HUES48 (cell line): ENCODE results near the gene APBA2.

Experiments used
- H3K27ac ChIP-seq: one replicate; pipeline ENCODE4 v1.7.0; 2013; ENCODE audit warnings: low read depth, low read length, inconsistent platforms
- H3K27me3 ChIP-seq: 2 replicates; pipeline ENCODE4 v1.6.1; 2013; ENCODE audit warnings: mild to moderate bottlenecking, low read length; ENCODE audit not compliant: control insufficient read depth, insufficient read depth
- H3K36me3 ChIP-seq: 2 replicates; pipeline ENCODE4 v1.6.1; 2013; ENCODE audit warnings: low read length; ENCODE audit not compliant: control insufficient read depth, insufficient read depth
- H3K4me1 ChIP-seq: 2 replicates; pipeline ENCODE4 v1.6.1; 2013; ENCODE audit warnings: mild to moderate bottlenecking, low read length; ENCODE audit not compliant: control insufficient read depth, insufficient read depth
- H3K4me3 ChIP-seq: 2 replicates; pipeline ENCODE4 v1.5.1; 2013; ENCODE audit warnings: mild to moderate bottlenecking, low read depth, low read length
- H3K9ac ChIP-seq: 2 replicates; pipeline ENCODE4 v1.6.1; 2013; ENCODE audit warnings: mild to moderate bottlenecking, low read depth, low read length, moderate library complexity
- H3K9me3 ChIP-seq: 2 replicates; pipeline ENCODE4 v1.6.1; 2013; ENCODE audit warnings: low read length; ENCODE audit not compliant: control insufficient read depth, insufficient read depth

APBA2 gene

DNA sequence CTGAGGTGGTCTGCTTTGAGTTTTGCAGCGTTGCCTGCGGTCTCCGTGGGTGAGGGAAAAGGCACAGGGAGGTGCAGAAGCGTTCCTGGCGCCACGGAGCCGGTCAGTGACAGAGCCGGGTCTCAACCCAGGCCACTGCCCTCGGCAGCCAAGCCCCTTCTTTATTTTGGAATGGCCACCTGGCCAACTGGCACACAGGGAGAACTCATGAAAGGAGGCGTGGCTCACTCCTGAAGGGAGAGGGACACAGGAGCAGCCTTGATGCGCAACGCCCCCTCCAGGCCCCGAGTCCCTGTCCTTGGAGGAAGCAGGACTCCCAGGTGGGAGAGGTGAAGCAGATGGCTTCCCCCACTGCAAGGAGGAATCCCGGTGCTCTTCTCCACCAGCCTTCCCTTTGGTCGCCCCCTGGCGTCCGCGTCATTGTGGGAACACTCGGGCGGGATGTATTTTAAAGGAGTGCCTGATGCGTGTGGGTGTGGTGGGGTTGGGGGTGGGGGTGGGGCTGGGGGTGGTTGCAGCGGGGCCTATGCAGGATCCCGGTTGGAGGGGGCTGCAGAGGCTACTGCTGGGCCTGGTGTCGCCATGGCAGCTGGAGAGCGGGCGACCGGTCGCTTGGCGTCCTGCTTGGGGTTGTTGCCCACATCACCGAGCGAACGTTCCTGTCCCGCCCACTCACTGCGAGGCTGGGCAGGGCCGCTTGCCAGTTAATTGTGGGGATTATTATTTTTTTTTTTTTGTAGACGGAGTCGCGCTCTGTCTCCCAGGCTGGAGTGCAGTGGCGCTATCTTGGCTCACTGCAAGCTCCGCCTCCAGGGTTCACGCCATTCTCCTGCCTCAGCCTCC lies 32.6 kb downstream of the APBA2 start:
- Histone ChIP-seq H3K27ac (no peak overlapping the region), H3K36me3 (no peaks in the 10 kb centered on the region), H3K9ac (no peak overlapping the region), H3K27me3 (no peaks in the 10 kb centered on the region), H3K9me3 (no peaks in the 10 kb centered on the region), H3K4me3 (peak overlapping the region; percentile 45), H3K4me1 (peaks cover 7% of the 10 kb centered on the region)

DNA sequence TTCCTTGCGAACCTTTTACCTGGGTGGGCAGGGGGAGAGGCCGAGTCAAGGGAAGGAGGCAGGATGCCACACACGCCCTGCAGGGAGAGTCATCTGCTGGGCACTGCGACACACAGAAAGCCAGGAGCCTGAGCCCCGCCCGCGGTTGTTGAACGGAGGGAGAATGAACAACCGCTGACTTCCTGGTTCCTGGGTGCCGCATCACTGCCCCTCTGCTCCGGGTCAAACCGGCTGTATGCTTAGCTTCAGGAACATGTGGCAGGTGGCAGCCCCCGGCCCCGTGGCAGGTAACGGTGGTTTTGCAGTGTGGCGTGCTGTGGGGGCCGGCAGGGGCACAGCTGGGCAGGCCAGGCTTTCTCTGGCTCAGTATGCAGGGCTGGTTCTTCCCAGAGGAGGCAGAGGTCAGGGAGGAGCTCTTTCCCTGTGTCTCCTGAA lies 33.4 kb downstream of the APBA2 start:
- H3K27me3 ChIP-seq: no peaks in the 10 kb centered on the region
- H3K4me3 ChIP-seq: no peak overlapping the region
- no peak overlapping the region for H3K27ac ChIP-seq
- no peak overlapping the region for H3K9ac ChIP-seq
- H3K4me1 ChIP-seq: peaks cover 7% of the 10 kb centered on the region
- no peaks in the 10 kb centered on the region for H3K9me3 ChIP-seq
- H3K36me3 ChIP-seq: no peaks in the 10 kb centered on the region

DNA sequence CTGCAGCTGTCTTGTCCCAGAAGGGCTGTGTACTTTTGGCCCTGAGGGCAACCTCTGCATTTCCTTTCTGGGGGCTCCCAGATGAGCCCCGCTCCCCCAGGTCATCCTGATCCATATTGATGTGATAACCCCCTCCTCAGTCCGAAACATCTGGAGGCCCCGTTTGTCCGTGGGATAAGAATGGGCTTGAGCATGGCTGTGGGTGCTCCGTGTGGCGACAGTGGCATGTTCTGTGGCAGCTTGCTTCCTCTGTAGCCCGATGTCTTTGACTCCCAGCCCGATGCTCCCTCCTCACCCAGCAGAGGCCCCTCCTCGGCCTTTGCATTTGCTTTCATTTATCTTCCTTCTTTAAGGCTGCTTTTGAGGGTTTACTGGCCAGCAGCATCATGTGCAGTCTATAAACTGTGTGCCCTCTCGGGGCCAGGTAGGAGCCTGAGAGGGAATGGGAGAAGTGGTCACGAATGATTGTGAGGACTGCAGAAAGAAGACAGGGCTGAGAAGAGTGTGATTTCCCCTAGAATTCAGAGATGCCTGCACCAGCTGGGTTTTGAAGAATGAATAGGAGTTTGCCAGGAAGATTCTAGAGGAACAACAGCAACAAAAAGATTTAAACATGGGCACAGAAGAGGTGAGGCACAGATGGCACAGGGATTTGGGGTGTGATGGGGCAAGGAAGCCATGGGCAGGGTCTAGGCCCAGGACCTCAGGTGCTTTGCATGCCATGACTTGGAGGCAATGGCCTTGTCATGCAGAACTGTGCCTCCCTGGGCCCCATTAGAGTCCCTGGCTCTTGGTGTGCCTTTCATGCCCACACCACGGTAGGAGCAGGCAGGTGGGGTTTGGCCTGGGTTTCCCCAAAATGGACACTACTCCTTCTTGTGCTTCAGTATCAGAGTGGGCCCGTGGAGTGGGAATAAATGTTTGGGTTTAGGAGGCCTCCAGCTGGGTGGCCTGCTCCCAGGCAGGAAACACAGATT lies 34.2 kb downstream of the APBA2 start:
- Histone ChIP-seq H3K4me3 (no peak overlapping the region), H3K27ac (no peak overlapping the region), H3K9me3 (no peaks in the 10 kb centered on the region), H3K36me3 (no peaks in the 10 kb centered on the region), H3K4me1 (peaks cover 7% of the 10 kb centered on the region), H3K9ac (no peak overlapping the region), H3K27me3 (no peaks in the 10 kb centered on the region)

DNA sequence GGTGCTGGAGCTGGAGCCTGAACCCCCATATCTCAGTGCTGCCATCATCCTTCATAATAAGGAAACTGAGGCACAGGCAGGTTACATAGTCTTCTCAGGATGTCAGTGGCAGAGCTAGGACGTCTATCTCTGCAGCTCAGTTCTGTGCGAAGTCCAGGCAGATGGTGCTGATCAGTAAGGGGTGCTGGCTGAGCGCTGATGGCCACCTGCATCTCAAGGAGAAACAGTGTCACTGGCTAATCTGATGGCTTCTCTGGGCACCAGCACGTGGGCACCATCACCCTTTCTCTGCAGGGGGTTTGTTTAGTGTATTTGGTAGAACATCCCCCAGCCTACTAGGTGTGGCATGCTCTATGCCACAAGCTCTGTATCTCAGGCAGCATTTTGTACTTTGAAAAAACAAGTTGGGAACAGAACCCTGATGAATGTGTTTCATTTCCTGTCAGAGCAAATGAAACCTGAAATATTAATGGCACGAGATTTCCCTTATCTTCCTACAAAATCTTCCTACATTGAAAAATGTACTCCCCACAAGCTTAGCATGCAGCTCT lies 35.1 kb downstream of the APBA2 start:
- H3K4me3 ChIP-seq: no peak overlapping the region

DNA sequence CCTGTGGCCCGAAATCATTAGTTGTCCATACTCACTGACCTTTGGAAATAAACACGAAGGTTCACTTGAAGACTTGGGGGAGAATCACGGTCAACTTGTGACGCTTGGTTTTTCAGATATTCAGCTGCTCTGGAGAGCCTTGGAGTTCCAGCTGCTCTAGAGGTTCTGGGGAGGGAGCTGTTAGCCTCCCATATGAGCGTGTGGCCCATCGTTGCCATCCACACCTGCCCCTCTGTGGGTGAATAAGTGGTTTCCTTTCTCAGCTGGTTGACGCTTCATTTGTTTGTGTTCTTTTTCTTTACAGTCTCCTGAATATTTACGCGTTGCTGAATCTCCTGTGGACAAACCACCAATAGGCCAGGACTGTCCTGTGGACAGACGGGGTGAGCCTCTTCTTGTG lies 35.6 kb downstream of the APBA2 start:
- no peak overlapping the region for H3K27ac ChIP-seq
- no peaks in the 10 kb centered on the region for H3K27me3 ChIP-seq
- H3K4me1 ChIP-seq: peaks cover 7% of the 10 kb centered on the region
- no peak overlapping the region for H3K4me3 ChIP-seq
- H3K9me3 ChIP-seq: no peaks in the 10 kb centered on the region
- no peak overlapping the region for H3K9ac ChIP-seq
- no peaks in the 10 kb centered on the region for H3K36me3 ChIP-seq

More for the DNA sequence above, 35.1 kb downstream of the APBA2 start:
- Histone ChIP-seq H3K27me3 (no peaks in the 10 kb centered on the region), H3K36me3 (no peaks in the 10 kb centered on the region), H3K4me1 (peaks cover 7% of the 10 kb centered on the region), H3K27ac (no peak overlapping the region), H3K9ac (no peak overlapping the region), H3K9me3 (no peaks in the 10 kb centered on the region)

DNA sequence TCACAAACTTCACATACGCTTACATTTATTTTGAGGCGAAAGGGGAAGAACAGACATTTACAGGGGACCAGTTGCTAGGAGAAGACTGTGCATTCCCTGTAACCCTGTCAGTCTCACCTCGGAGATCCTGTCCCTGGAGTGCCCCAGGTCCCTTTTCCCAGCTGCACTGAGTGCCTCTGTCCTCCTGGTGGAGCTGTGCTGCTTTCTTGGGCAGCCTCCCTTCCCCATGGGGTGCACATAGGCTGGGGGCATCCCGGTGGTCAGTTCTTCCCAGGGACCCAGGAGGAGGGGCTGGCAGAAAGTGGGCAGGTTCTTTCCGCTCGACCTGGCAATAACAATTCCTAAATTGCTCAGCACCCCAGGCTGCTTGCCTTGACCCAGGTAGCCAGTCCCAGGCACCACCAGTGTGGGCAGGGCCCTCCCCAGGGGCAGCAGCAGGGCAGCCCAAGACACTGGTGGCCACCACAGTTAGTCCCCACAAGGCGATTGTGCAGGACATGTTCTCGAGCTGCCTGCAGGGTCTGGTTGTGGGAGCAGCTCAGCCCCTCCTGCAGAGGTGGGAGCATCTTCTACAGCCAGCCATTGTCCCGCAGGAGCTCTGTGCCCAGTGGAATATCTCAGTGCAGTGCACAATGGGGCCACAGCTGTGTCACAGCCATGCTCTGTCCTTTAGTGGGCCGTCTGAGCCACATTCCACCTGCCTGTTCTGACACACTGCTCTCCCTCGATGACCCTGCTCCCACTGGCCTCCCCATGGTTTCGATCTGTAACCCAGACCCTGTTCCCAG lies 36.3 kb downstream of the APBA2 start:
- H3K4me1 ChIP-seq: peaks cover 7% of the 10 kb centered on the region

DNA sequence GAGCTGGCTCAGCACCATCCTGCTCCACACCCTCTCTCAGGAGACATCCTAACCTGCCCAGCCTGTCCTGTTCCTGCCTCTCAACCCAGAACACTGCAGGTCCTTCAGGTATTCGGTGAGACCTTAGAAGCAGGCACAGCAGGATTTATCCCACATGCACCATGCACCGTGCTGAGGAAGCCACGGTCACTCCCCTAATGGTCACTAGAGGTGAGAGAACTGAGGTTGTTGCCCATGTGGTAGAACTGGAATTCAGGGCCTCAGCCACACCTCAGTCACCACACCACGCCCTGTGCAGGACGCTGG lies 36.9 kb downstream of the APBA2 start:
- H3K9ac ChIP-seq: no peak overlapping the region
- H3K9me3 ChIP-seq: no peaks in the 10 kb centered on the region
- no peak overlapping the region for H3K27ac ChIP-seq
- H3K4me1 ChIP-seq: peaks cover 6% of the 10 kb centered on the region
- no peak overlapping the region for H3K4me3 ChIP-seq
- no peaks in the 10 kb centered on the region for H3K27me3 ChIP-seq
- no peaks in the 10 kb centered on the region for H3K36me3 ChIP-seq

More for the DNA sequence above, 36.3 kb downstream of the APBA2 start:
- Histone ChIP-seq H3K27me3 (no peaks in the 10 kb centered on the region), H3K4me3 (no peak overlapping the region), H3K9me3 (no peaks in the 10 kb centered on the region), H3K9ac (no peak overlapping the region), H3K36me3 (no peaks in the 10 kb centered on the region), H3K27ac (no peak overlapping the region)

DNA sequence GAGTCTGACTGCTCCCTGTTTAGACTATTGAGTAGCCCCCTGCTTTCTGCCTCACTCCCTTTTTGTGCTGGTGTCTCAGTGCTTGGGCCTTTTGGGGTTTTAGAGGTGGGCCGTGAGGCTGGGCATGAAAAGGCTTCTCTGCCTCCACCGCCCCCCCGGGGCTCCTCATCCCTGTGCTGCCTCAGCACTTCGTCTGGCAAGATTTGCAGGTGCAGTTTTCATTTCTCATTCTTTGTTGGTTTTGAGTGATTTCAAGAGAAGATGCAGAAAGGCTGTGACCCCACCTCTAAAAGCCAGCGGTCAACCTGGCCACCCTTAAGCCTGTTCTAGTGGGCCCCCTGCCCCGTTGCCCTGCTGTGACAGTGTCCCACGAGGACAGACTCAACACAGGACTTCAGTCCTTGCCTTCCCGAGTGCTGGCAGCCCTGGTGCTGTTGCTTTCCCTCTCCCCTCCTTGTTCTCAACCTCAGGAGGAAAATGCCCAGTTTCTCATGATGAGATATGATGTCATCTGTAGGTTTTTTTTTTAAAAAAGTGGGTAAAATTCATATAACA lies 38.0 kb downstream of the APBA2 start:
- Histone ChIP-seq H3K36me3 (no peaks in the 10 kb centered on the region), H3K9me3 (no peaks in the 10 kb centered on the region), H3K4me1 (no peaks in the 10 kb centered on the region), H3K4me3 (no peak overlapping the region), H3K9ac (no peak overlapping the region), H3K27ac (no peak overlapping the region), H3K27me3 (no peaks in the 10 kb centered on the region)

DNA sequence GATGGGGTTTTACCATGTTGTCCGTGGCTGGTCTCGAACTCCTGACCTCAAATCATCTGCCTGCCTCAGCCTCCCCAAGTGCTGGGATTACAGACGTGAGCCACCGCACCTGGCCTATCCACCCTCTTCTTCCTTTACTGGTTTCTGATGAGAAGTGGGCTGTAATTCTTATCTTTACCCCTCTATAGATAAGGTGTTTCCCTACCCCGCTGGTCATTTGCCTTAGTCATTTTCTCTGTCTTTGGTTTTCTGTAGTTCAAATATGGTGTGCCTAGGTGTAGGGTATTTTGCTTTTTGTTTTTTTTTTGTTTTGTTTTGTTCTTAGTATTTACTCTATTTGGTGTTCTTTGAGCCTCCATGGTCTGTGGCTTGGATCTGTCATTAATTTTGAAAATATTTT lies 41.3 kb downstream of the APBA2 start:
- Histone ChIP-seq H3K27ac (no peak overlapping the region), H3K9me3 (no peaks in the 10 kb centered on the region), H3K4me1 (no peaks in the 10 kb centered on the region), H3K4me3 (no peak overlapping the region), H3K9ac (no peak overlapping the region), H3K36me3 (no peaks in the 10 kb centered on the region), H3K27me3 (no peaks in the 10 kb centered on the region)

DNA sequence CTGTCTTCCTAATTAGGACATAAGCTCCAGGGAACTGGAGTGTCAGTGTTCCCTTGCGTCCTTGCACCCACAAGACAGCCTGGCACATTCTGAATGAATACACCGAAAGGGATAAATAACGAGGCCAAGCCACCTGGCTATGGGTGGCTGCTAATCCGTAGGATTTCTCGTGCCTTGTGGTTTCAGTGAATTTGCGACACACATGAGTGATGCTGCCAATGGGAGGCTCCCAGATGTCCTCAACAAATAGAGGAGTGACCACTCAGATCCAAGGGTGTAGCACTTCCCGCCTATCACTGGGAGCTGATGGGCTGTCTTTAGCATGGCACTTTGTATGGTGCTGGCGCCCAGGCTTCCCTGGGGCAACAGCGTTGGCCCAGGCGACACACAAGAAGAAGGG lies 43.4 kb downstream of the APBA2 start:
- H3K27me3 ChIP-seq: no peaks in the 10 kb centered on the region
- no peak overlapping the region for H3K27ac ChIP-seq
- H3K4me1 ChIP-seq: no peaks in the 10 kb centered on the region
- H3K9ac ChIP-seq: no peak overlapping the region
- no peak overlapping the region for H3K4me3 ChIP-seq
- no peaks in the 10 kb centered on the region for H3K9me3 ChIP-seq
- no peaks in the 10 kb centered on the region for H3K36me3 ChIP-seq
